Uterus (tissue), 4 donors: ENCODE measurements around the gene XDH. TPM values are rescaled to one million over a fixed set of nuclear protein-coding genes. Genes with fewer than 3 reads are reported as not detected.

Source experiments
- DNase-seq, 2 donors: peaks; one replicate each; pipeline ENCODE4 v3.0.0-alpha.2; 2019 to 2020
- H3K27ac ChIP-seq, 2 donors: fragments of 200-600 bp; sonication (generic); 1 replicate in 1 of 2; 2 replicates in 1 of 2; pipeline ENCODE4 v1.5.1; 2016 to 2018
- H3K27me3 ChIP-seq, 2 donors: fragments of 200-600 bp; sonication (generic); one replicate each; pipeline ENCODE4 v1.5.1; 2018 to 2019; ENCODE audit warnings: control low read depth in 1 of 2
- H3K36me3 ChIP-seq, 2 donors: fragments of 200-600 bp; sonication (generic); one replicate each; pipeline ENCODE4 v1.5.1; 2019; ENCODE audit warnings: control low read depth in 1 of 2
- H3K4me1 ChIP-seq, 2 donors: fragments of 200-600 bp; sonication (generic); one replicate each; pipeline ENCODE4 v1.5.1; 2018 to 2019; ENCODE audit warnings: control low read depth in 1 of 2
- H3K4me3 ChIP-seq, 2 donors: fragments of 200-600 bp; sonication (generic); 1 replicate in 1 of 2; 2 replicates in 1 of 2; pipeline ENCODE4 v1.5.1; 2018 to 2019; ENCODE audit warnings: mild to moderate bottlenecking in 1 of 2
- H3K9me3 ChIP-seq, 2 donors: fragments of 200-600 bp; sonication (generic); one replicate each; pipeline ENCODE4 v1.5.1; 2019; ENCODE audit warnings: control low read depth in 1 of 2
- CTCF ChIP-seq, 4 experiments: fragments of 200-600 bp in 2 of 4; fragments of 450-650 bp in 2 of 4; sonication (generic) in 2 of 4; IDR thresholded peaks; one replicate each; pipeline ENCODE4 v1.5.1; 2016 to 2019; ENCODE audit warnings: antibody characterized with exemption in 4 of 4, mild to moderate bottlenecking in 2 of 4, moderate library complexity in 1 of 4
- POLR2A ChIP-seq, 2 donors: fragments of 450-650 bp; IDR thresholded peaks; one replicate each; pipeline ENCODE4 v1.6.1; 2016; ENCODE audit warnings: antibody characterized with exemption in 2 of 2, mild to moderate bottlenecking in 1 of 2, moderate library complexity in 1 of 2
- intact Hi-C: fragments of 100-400 bp; cut with DNase I; formaldehyde crosslinking; loops from one replicate; pipeline ENCODE4 v1.15.1; 2023; ENCODE audit warnings: low total_unique reads
- total RNA-seq, 4 donors: library from RNA; depleted of rRNA in 3 of 4; stranded (reverse); fragments of >200 nt in 3 of 4; gene quantifications; one replicate each; pipeline versions ENCODE4 v1.1.0 to v1.2.4, GENCODE V29; 2014 to 2023
- donor health status: DM: yes; HTN: yes; CAD: no.

Gene XDH
- total RNA-seq, 4 donors from 2014 or later, result 0.35 TPM; not detected in 3

DNA sequence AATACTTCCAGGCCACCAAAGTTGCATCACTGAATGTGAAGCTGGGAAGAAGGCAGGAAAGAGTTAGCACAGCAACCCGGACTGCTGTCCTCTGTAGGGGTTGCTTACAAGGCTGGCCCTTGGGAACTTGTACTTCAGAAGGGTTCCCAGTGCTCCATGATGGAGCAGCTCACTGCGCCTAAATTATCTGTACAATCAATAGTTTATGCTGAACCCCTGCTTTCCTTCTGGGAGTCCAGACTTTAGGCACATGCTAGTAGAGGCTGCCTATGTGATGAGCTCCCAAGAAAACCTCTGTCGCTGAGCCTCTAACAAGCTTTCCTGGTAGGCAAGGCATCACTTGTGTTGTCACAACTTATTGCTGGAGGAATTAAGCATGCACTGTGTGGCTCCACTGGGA lies 34.3 kb downstream of the XDH start:
- Histone ChIP-seq H3K27me3 (no peaks in the 10 kb centered on the region), H3K4me3 (no peak overlapping the region), H3K9me3 (no peaks in the 10 kb centered on the region), H3K27ac (no peak overlapping the region), H3K36me3 (no peaks in the 10 kb centered on the region), H3K4me1 (no peaks in the 10 kb centered on the region)
- TF ChIP-seq CTCF (IDR thresholded peaks at IDR 0.05) (no peak), POLR2A (IDR thresholded peaks at IDR 0.05) (no peak)
- intact Hi-C loops, result no loop called here
- DNase-seq, result no peak

- TF ChIP-seq POLR2A (IDR thresholded peaks at IDR 0.05) (no peak), CTCF (IDR thresholded peaks at IDR 0.05) (no peak)
- Histone ChIP-seq H3K9me3 (no peaks in the 10 kb centered on the region), H3K36me3 (no peaks in the 10 kb centered on the region), H3K4me3 (no peak overlapping the region), H3K27ac (no peak overlapping the region), H3K27me3 (no peaks in the 10 kb centered on the region), H3K4me1 (no peaks in the 10 kb centered on the region)
- no peak for DNase-seq
- intact Hi-C loops, result no loop called here
Measured at GRCh38 chr2:31379747-31380146, 34.8 kb downstream of the XDH start.

DNA sequence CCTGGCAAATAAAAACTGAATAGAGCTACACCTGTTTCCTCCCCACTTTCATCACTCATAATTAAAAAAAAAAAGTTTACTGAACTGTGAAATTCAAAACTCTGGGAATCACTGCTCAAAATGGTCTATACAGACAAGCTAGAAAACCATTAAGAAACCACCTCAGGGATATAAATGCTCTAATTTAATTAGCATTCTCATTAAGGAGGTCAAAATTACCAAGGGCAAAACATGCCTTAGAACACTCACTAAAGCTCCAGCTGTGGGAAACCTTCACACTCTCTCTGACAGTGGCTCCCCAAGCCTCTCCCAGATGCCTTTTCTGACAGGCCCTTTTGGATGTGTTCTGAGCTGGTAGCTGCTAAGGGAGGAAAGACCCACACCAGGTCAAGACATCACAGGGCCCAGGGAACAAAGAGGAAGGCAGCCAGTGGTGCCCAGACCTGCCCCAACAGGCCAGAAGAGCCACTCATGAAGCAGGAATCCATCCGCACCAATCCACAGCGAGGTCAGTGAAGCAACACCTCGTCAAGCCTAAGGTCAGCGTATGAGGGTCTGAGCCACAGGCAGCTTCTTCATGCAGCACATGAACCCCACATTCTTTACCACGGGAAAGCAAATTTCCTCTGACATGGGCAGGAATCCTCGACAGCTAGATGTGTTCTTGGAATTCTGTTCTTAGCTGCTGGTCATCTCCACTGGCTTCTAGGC lies 35.6 kb downstream of the XDH start:
- no peaks in the 10 kb centered on the region for H3K9me3 ChIP-seq
- no peak for TF ChIP-seq CTCF (IDR thresholded peaks at IDR 0.05)
- no peak for TF ChIP-seq POLR2A (IDR thresholded peaks at IDR 0.05)
- intact Hi-C loops, result no loop called here
- no peaks in the 10 kb centered on the region for H3K4me1 ChIP-seq
- H3K27ac ChIP-seq, result no peak overlapping the region
- no peaks in the 10 kb centered on the region for H3K36me3 ChIP-seq
- no peak for DNase-seq
- no peak overlapping the region for H3K4me3 ChIP-seq
- H3K27me3 ChIP-seq, result no peaks in the 10 kb centered on the region

DNA sequence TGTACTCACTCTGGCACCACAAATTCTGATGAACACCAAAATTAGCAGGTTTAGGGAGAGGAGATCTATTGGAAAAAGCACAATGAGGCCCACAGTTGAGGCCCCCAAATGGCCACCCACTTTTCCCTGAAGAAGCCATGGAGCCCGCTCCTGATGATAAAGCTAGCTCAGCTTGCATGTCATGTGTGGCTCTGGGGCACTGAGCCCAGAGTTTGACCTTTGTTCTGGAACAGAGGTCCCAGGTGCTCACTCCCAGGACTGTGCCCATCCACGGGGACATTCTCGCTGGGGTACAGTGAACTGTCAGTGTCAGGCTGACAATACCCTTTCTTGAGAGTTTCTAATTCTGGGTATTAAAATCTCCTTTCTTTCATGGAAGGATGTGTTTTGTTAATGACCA lies 36.2 kb downstream of the XDH start:
- no peaks in the 10 kb centered on the region for H3K9me3 ChIP-seq
- no peak for DNase-seq
- no peak overlapping the region for H3K4me3 ChIP-seq
- H3K27me3 ChIP-seq, result no peaks in the 10 kb centered on the region
- TF ChIP-seq CTCF (IDR thresholded peaks at IDR 0.05) (no peak), POLR2A (IDR thresholded peaks at IDR 0.05) (no peak)
- H3K27ac ChIP-seq, result no peak overlapping the region
- intact Hi-C loops, result no loop called here
- no peaks in the 10 kb centered on the region for H3K36me3 ChIP-seq
- no peaks in the 10 kb centered on the region for H3K4me1 ChIP-seq

- no peaks in the 10 kb centered on the region for H3K4me1 ChIP-seq
- no peak overlapping the region for H3K27ac ChIP-seq
- no peaks in the 10 kb centered on the region for H3K9me3 ChIP-seq
- no peak for TF ChIP-seq POLR2A (IDR thresholded peaks at IDR 0.05)
- no peak for TF ChIP-seq CTCF (IDR thresholded peaks at IDR 0.05)
- intact Hi-C loops, result no loop called here
- no peak for DNase-seq
- H3K4me3 ChIP-seq, result no peak overlapping the region
- H3K27me3 ChIP-seq, result no peaks in the 10 kb centered on the region
- no peaks in the 10 kb centered on the region for H3K36me3 ChIP-seq
Measured at GRCh38 chr2:31373127-31373526, 41.4 kb downstream of the XDH start.
